Colonic mucosa (tissue), 4 donors: ENCODE measurements around the gene SLC12A3. TPM values are rescaled to one million over a fixed set of nuclear protein-coding genes. Genes with fewer than 3 reads are reported as not detected.
A peak's percentile ranks its signal among the peaks of the same experiment; 100 is the strongest.

Experiments
- DNase-seq: peaks from one replicate; pipeline ENCODE4 v3.0.0-alpha.2; 2020
- H3K27ac ChIP-seq: fragments of 200-600 bp; one replicate; pipeline ENCODE4 v1.8.0; 2021
- H3K27me3 ChIP-seq: fragments of 200-600 bp; one replicate; pipeline ENCODE4 v1.8.0; 2021
- H3K36me3 ChIP-seq: fragments of 200-600 bp; one replicate; pipeline ENCODE4 v1.8.0; 2021
- H3K4me1 ChIP-seq: fragments of 200-600 bp; one replicate; pipeline ENCODE4 v1.8.0; 2021; ENCODE audit warnings: mild to moderate bottlenecking
- H3K4me3 ChIP-seq: fragments of 200-600 bp; one replicate; pipeline ENCODE4 v1.8.0; 2021
- H3K9ac ChIP-seq, 2 donors: one replicate each; pipeline ENCODE4 v1.7.0; 2013; ENCODE audit warnings: control low read depth in 2 of 2, low read depth in 2 of 2, low read length in 2 of 2
- H3K9me3 ChIP-seq: fragments of 200-600 bp; one replicate; pipeline ENCODE4 v1.8.0; 2021
- intact Hi-C: fragments of 100-400 bp; cut with DNase I; formaldehyde crosslinking; loops from one replicate; pipeline ENCODE4 v1.14.1; 2022
- total RNA-seq, 2 donors: library from RNA; stranded (reverse); fragmentation: NEBNext Ultra II Directional in 1 of 2; extraction: Animal tissue kit (Norgen Biotek cat#: 25700) in 1 of 2; gene quantifications; one replicate each; pipeline ENCODE4 v1.2.1, GENCODE V29; 2021
- TF ChIP-seq, protein P1 (sequence below): fragments of 200-600 bp; IDR thresholded peaks from one replicate; pipeline ENCODE4 v1.8.0; 2022; ENCODE audit warnings: antibody characterized with exemption, mild to moderate bottlenecking
- donor health status: healthy.
- donor health status: DM: no; HTN: no; CAD: no.
- donor health status: DM: no; HTN: no; CAD: no.

The SLC12A3 gene
- total RNA-seq, 2 donors from 2014 or later, result not detected

GRCh38 chr16:56907401-56907800 is 42.4 kb downstream of the SLC12A3 start:
- Histone ChIP-seq H3K27ac (no peak overlapping the region), H3K36me3 (no peaks in the 10 kb centered on the region), H3K9me3 (no peaks in the 10 kb centered on the region), H3K4me3 (no peak overlapping the region), H3K9ac (no peak overlapping the region), H3K27me3 (no peaks in the 10 kb centered on the region), H3K4me1 (no peaks in the 10 kb centered on the region)
- TF ChIP-seq, protein P1, sequence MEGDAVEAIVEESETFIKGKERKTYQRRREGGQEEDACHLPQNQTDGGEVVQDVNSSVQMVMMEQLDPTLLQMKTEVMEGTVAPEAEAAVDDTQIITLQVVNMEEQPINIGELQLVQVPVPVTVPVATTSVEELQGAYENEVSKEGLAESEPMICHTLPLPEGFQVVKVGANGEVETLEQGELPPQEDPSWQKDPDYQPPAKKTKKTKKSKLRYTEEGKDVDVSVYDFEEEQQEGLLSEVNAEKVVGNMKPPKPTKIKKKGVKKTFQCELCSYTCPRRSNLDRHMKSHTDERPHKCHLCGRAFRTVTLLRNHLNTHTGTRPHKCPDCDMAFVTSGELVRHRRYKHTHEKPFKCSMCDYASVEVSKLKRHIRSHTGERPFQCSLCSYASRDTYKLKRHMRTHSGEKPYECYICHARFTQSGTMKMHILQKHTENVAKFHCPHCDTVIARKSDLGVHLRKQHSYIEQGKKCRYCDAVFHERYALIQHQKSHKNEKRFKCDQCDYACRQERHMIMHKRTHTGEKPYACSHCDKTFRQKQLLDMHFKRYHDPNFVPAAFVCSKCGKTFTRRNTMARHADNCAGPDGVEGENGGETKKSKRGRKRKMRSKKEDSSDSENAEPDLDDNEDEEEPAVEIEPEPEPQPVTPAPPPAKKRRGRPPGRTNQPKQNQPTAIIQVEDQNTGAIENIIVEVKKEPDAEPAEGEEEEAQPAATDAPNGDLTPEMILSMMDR, result no peak
- intact Hi-C loops, result no loop called here
- DNase-seq, result no peak

DNA sequence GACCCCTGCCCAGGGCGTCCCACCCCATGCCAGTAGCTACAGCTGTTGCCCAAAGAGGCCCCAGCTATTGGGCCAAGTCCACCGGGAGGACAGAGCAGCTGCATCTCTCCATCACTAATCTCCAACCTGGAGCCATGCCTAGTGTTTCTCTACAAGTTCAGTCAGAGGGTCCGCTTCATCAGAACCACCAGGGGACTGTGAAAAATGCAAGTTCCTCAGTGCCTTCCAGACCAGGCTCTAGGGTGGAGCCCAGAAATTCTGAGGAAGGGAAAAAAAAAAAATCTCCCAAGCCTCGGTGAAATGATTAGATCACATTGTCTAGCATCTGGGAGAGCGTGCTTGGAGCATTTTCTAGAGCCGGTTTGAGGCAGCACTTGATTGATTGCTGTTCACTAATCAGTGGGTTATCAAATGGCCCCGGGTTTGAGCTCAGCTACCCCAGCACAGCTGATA is 44.5 kb downstream of the SLC12A3 start:
- Histone ChIP-seq H3K36me3 (no peaks in the 10 kb centered on the region), H3K4me3 (no peak overlapping the region), H3K4me1 (no peaks in the 10 kb centered on the region), H3K27me3 (no peaks in the 10 kb centered on the region), H3K9ac (no peak overlapping the region), H3K9me3 (no peaks in the 10 kb centered on the region), H3K27ac (no peak overlapping the region)
- no peak for DNase-seq
- TF ChIP-seq, protein P1, result no peak
- intact Hi-C loops, result no loop called here

- Histone ChIP-seq H3K4me1 (no peaks in the 10 kb centered on the region), H3K27me3 (no peaks in the 10 kb centered on the region), H3K36me3 (no peaks in the 10 kb centered on the region), H3K9ac (no peak overlapping the region), H3K27ac (no peak overlapping the region), H3K9me3 (no peaks in the 10 kb centered on the region), H3K4me3 (no peak overlapping the region)
- DNase-seq, result no peak
- TF ChIP-seq, protein P1, result no peak
- intact Hi-C loops, result no loop called here
Measured at GRCh38 chr16:56910112-56910511, 45.1 kb downstream of the SLC12A3 start.

DNA sequence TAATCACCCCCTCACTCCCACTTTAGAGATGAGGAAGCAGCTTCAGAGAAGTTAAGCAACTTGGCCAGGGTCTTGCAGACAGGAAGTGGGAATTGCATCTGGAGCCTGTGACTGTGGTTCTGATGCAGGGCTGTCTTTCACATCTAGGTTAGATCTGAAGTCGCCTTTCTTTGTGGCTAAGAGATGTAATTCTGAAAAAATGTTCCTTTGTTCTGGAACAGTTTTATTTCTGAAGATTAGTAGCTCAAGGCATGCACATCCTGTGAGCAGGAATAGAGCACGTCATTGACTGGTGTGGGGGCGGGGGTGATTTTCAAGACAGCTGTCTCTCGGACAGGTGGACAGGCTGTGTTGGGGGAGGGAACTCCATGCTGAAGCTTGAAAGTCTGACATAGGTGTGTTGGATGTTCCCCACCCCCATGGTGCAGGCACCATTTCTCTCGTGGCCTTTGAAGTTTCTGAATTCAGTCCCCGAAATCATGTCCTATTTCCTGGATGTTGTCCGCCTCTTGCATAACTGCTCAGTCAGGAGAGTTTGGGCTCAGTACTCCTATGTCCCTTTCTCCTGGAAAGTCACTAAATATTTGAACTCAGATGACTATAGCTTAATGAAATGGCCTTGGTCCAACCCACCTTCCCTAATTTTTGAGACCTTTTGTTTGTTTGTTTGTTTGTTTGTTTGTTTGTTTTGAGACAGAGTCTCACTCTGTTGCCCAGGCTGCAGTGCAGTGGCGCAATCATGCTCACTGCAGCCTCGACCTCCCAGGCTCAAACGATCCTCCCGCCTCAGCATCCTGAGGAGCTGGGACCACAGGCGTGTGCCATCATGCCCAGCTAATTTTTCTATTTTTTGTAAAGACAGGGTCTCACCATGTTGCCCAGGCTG is 45.9 kb downstream of the SLC12A3 start:
- Histone ChIP-seq H3K27me3 (no peaks in the 10 kb centered on the region), H3K9ac (no peak overlapping the region), H3K27ac (no peak overlapping the region), H3K9me3 (no peaks in the 10 kb centered on the region), H3K36me3 (no peaks in the 10 kb centered on the region), H3K4me3 (no peak overlapping the region), H3K4me1 (no peaks in the 10 kb centered on the region)
- DNase-seq, result no peak
- TF ChIP-seq, protein P1, result no peak
- intact Hi-C loops, result no loop called here

DNA sequence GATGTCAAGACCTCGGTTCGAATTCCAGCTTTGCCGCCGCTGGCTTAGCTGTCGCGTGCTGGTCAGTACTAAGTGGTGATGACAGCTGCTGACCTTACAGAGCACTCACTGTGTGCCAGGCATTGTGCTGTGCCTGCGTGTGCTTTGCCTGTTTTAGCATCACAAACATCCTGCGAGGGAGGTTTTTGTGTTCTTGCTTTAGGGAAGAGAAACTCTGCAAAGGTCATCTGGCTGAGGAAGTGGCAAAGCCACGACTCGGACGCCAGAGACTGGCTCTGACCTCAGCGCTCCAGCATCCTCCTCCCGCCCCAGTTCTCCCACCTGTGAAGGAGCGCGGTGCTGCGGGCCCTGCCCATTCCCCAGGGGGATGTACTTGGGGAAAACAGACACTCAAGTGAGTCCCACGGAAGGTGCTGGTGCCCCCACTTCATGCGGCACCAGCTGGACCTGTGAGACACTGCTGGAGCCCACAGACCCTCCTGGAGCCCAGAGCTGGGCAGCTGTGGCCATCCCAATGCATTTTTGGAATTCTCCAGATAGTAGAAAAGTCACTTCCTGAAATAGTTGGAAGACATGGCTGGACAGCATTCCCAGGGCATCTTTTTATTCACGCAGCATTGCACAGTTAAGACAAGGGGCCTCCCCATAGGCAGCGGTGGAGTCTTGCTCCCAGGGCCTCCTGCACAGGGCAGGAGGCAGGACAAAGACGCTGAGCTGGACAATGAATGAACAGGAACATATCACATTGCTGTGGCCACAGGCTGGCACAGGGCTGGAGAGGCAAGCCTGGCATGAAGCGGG is 47.0 kb downstream of the SLC12A3 start:
- no peaks in the 10 kb centered on the region for H3K36me3 ChIP-seq
- TF ChIP-seq, protein P1, result no peak
- H3K27me3 ChIP-seq, result no peaks in the 10 kb centered on the region
- no peak overlapping the region for H3K4me3 ChIP-seq
- H3K9me3 ChIP-seq, result no peaks in the 10 kb centered on the region
- H3K9ac ChIP-seq, result peak overlapping the region in 1 of 2 donors; percentile 39
- intact Hi-C loops, result no loop called here
- DNase-seq, result peak; percentile 29
- no peaks in the 10 kb centered on the region for H3K4me1 ChIP-seq
- no peak overlapping the region for H3K27ac ChIP-seq
